Psoas muscle (tissue), 8 donors: ENCODE data around the gene TUBGCP6. TPM values are rescaled to one million over a fixed set of nuclear protein-coding genes. Genes with fewer than 3 reads are reported as not detected.
"Not testable (repeated sequence)": the region's sequence is repeated elsewhere in the genome, so short reads cannot be mapped to it uniquely, and the experiment has no call there.

Experiments used
- ATAC-seq, 4 donors: fragments of 200-7000 bp; cut with Tn5 transposase; one replicate each; pipeline ENCODE4 v1.9.1; 2020; ENCODE audit warnings: moderate library complexity in 3 of 4, mild to moderate bottlenecking in 2 of 4
- DNase-seq, 2 donors: peaks; one replicate each; pipeline ENCODE4 v3.0.0-alpha.2; 2020
- H3K27ac ChIP-seq: fragments of 200-600 bp; one replicate; pipeline ENCODE4 v1.8.0; 2022
- H3K27me3 ChIP-seq, 3 donors: fragments of 200-600 bp in 1 of 3; one replicate each; pipeline versions ENCODE4 v1.6.1 to v1.8.0; 2013 to 2022; ENCODE audit warnings: low read length in 2 of 3, mild to moderate bottlenecking in 2 of 3, moderate library complexity in 1 of 3; ENCODE audit not compliant: insufficient read depth in 3 of 3
- H3K36me3 ChIP-seq, 2 donors: fragments of 200-600 bp in 1 of 2; one replicate each; pipeline versions ENCODE4 v1.6.1 to v1.8.0; 2013 to 2022; ENCODE audit warnings: low read depth in 1 of 2, mild to moderate bottlenecking in 1 of 2, moderate library complexity in 1 of 2; ENCODE audit not compliant: insufficient read depth in 1 of 2
- H3K4me1 ChIP-seq: fragments of 200-600 bp; one replicate; pipeline ENCODE4 v1.8.0; 2022
- H3K4me3 ChIP-seq: fragments of 200-600 bp; one replicate; pipeline ENCODE4 v1.8.0; 2022; ENCODE audit warnings: mild to moderate bottlenecking
- H3K9me3 ChIP-seq: fragments of 200-600 bp; one replicate; pipeline ENCODE4 v1.8.0; 2022
- CTCF ChIP-seq: fragments of 200-600 bp; IDR thresholded peaks from one replicate; pipeline ENCODE4 v1.8.0; 2022; ENCODE audit warnings: antibody characterized with exemption
- WGBS, 3 donors: extraction: QIAGEN DNeasy Blood & Tissue Kit; methylation state at CpG; one replicate each; pipeline versions ENCODE4 v1.1.6 to v1.1.7; 2013; 5-methylcytosine and 5-hydroxymethylcytosine counted together
- intact Hi-C, 2 donors: fragments of 100-400 bp; cut with DNase I; formaldehyde crosslinking; loops; one replicate each; pipeline versions ENCODE4 v1.11.0 to v1.14.2; 2022
- polyA plus RNA-seq, 3 donors: library from polyadenylated mRNA; stranded (reverse); fragments of 200-250 nt; gene quantifications; one replicate each; pipeline ENCODE4 v1.2.3, GENCODE V29; 2013
- total RNA-seq, 4 donors: library from RNA; stranded (reverse); fragmentation: NEBNext Ultra II Directional in 2 of 4; extraction: Animal tissue kit (Norgen Biotek cat#: 25700) in 2 of 4; gene quantifications; one replicate each; pipeline versions ENCODE4 v1.2.1 to v1.2.4, GENCODE V29; 2021 to 2023
- donor health status: healthy with polysubstance abuse.
- donor health status: DM: no; HTN: no; CAD: no; lungs with moderate emphysema.
- donor health status: Bipolar disorder and iron deficiency.
- donor health status: healthy.
- donor health status: DM: yes; HTN: yes; CAD: no.
- donor health status: DM: no; HTN: no; CAD: no.
- donor health status: DM: no; HTN: no; CAD: no.
- donor health status: DM: yes; HTN: yes; CAD: no.

Gene TUBGCP6
- total and polyA plus RNA-seq, 7 donors = 9.5 to 21.8 (median 18.0) TPM

- H3K36me3 ChIP-seq = peaks cover 0 to 33% of the 10 kb centered on the region in 2 donors
- WGBS, 3 donors = 20 to 22% (median 21%) methylated on average over 7 of the region's 7 CpGs
- TF ChIP-seq CTCF = peak; percentile 30
- intact Hi-C loops = no loop called here
- H3K4me3 ChIP-seq = no peak overlapping the region
- peak; percentile 41 to 62 (median 55) for ATAC-seq
- H3K27ac ChIP-seq = no peak overlapping the region
- H3K27me3 ChIP-seq = peaks cover 0 to 16% (median 10%) of the 10 kb centered on the region in 3 donors
- peak in 1 of 2 donors; percentile 55 for DNase-seq
- no peaks in the 10 kb centered on the region for H3K9me3 ChIP-seq
- peaks cover 23% of the 10 kb centered on the region for H3K4me1 ChIP-seq
Observed at GRCh38 chr22:50274311-50274710, 29.5 kb upstream of the TUBGCP6 start.

- Histone ChIP-seq H3K4me1 (peaks cover 23% of the 10 kb centered on the region), H3K27me3 (peaks cover 0 to 20% (median 10%) of the 10 kb centered on the region in 3 donors), H3K36me3 (peaks cover 0 to 28% of the 10 kb centered on the region in 2 donors)
- ATAC-seq, intact Hi-C loops, H3K9me3 ChIP-seq, H3K4me3 ChIP-seq, H3K27ac ChIP-seq, DNase-seq: not testable (repeated sequence)
- WGBS, 3 donors = 76 to 85% (median 79%) methylated on average over 9 to 10 of the region's 10 CpGs
Observed at GRCh38 chr22:50273781-50274180, 29.0 kb upstream of the TUBGCP6 start.

GRCh38 chr22:50273352-50273751, 28.5 kb upstream of the TUBGCP6 start:
- Histone ChIP-seq H3K4me1 (peaks cover 23% of the 10 kb centered on the region), H3K36me3 (peaks cover 0 to 23% of the 10 kb centered on the region in 2 donors), H3K27me3 (peaks cover 0 to 20% (median 10%) of the 10 kb centered on the region in 3 donors)
- DNase-seq, H3K9me3 ChIP-seq, intact Hi-C loops, H3K27ac ChIP-seq, ATAC-seq, H3K4me3 ChIP-seq: not testable (repeated sequence)
- WGBS, 3 donors = 45 to 49% (median 48%) methylated on average over 9 to 11 of the region's 11 CpGs
- peak; percentile 6 for TF ChIP-seq CTCF

GRCh38 chr22:50272044-50272802, 27.4 kb upstream of the TUBGCP6 start:
- DNase-seq (no peak), ATAC-seq (no peak)
- TF ChIP-seq CTCF = no peak
- 42 to 59% (median 54%) methylated on average over 13 to 26 of the region's 26 CpGs for WGBS, 3 donors
- Histone ChIP-seq H3K36me3 (peaks cover 0 to 12% of the 10 kb centered on the region in 2 donors), H3K4me1 (peaks cover 24% of the 10 kb centered on the region), H3K9me3 (no peaks in the 10 kb centered on the region), H3K27me3 (peaks cover 0 to 20% (median 10%) of the 10 kb centered on the region in 3 donors), H3K4me3 (peak overlapping the region; percentile 65), H3K27ac (no peak overlapping the region)
- intact Hi-C loops = no loop called here

GRCh38 chr22:50271519-50271970, 26.7 kb upstream of the TUBGCP6 start:
- Histone ChIP-seq H3K9me3 (no peaks in the 10 kb centered on the region), H3K4me1 (peaks cover 30% of the 10 kb centered on the region), H3K27me3 (peaks cover 0 to 20% (median 10%) of the 10 kb centered on the region in 3 donors), H3K36me3 (peaks cover 0 to 9% of the 10 kb centered on the region in 2 donors), H3K27ac (no peak overlapping the region), H3K4me3 (peak overlapping the region; percentile 65)
- TF ChIP-seq CTCF = no peak
- peak in 2 of 4 donors; percentile 35 to 50 for ATAC-seq
- DNase-seq = peak in 1 of 2 donors; percentile 62
- intact Hi-C loops = no loop called here
- 0 to 2% (median 1%) methylated on average over 33 to 45 of the region's 45 CpGs for WGBS, 3 donors
